Right renal pelvis (tissue), 4 donors: ENCODE results near the gene ARID5A. TPM values are rescaled to one million over a fixed set of nuclear protein-coding genes. Genes with fewer than 3 reads are reported as not detected.

Source experiments
- DNase-seq, 4 donors: peaks; one replicate each; pipeline ENCODE4 v3.0.0-alpha.2; 2013; ENCODE audit warnings: low read depth in 4 of 4, low spot score in 3 of 4, missing footprints in 1 of 4
- polyA plus RNA-seq, 4 donors: library from polyadenylated mRNA; unstranded; fragments of 120-200 nt; gene quantifications; one replicate each; pipeline ENCODE4 v1.2.1, GENCODE V29; 2013; ENCODE audit not compliant: insufficient read length in 4 of 4

The ARID5A gene
- polyA plus RNA-seq, 4 donors = 4.7 to 5.7 (median 4.9) TPM

- no peak for DNase-seq
Measured at GRCh38 chr2:96591054-96591453, 54.5 kb downstream of the ARID5A start.

GRCh38 chr2:96591494-96591893 lies 54.9 kb downstream of the ARID5A start:
- no peak for DNase-seq

- DNase-seq = no peak
Measured at GRCh38 chr2:96594282-96594681, 57.7 kb downstream of the ARID5A start.

- no peak for DNase-seq
Measured at GRCh38 chr2:96594691-96595152, 58.2 kb downstream of the ARID5A start.

GRCh38 chr2:96596596-96596995 lies 60.0 kb downstream of the ARID5A start:
- DNase-seq = no peak

- no peak for DNase-seq
Measured at GRCh38 chr2:96599941-96600340, 63.4 kb downstream of the ARID5A start.

- DNase-seq = no peak
Measured at GRCh38 chr2:96601382-96602292, 65.1 kb downstream of the ARID5A start.

Other genes with a start within 250 kb of the ARID5A start
- 100 to 1,000 TPM; 164 to 179 (median 169) TPM for gene SNRNP200, start 231.2 kb upstream of the ARID5A start, polyA plus RNA-seq
- gene ITPRIPL1, start 211.4 kb upstream of the ARID5A start, polyA plus RNA-seq = 1 to 10 TPM; 4.4 to 5.3 (median 4.8) TPM
- 10 to 100 TPM; 14.7 to 20.6 (median 18.7) TPM for gene NCAPH, start 201.0 kb upstream of the ARID5A start, polyA plus RNA-seq
- gene NEURL3, start 31.4 kb upstream of the ARID5A start, polyA plus RNA-seq = 1 to 10 TPM; 4.8 to 7.2 (median 5.7) TPM
- gene KANSL3, start 101.6 kb downstream of the ARID5A start, polyA plus RNA-seq = 10 to 100 TPM; 53.3 to 59.9 (median 54.7) TPM
- 1 to 10 TPM in 3 of 4 donors, under 1 TPM in 1; 0.82 to 1.2 (median 1.1) TPM for gene FER1L5, start 106.0 kb downstream of the ARID5A start, polyA plus RNA-seq
- gene LMAN2L, start 203.3 kb downstream of the ARID5A start, polyA plus RNA-seq = 10 to 100 TPM; 49.9 to 55.7 (median 52.3) TPM
- gene CNNM4, start 224.2 kb downstream of the ARID5A start, polyA plus RNA-seq = 10 to 100 TPM; 12.5 to 13.8 (median 13.2) TPM